Panc1 (cell line): ENCODE data around the gene TRIM29. TPM values are rescaled to one million over a fixed set of nuclear protein-coding genes. Genes with fewer than 3 reads are reported as not detected.

Experiments used
- ATAC-seq: fragments of 200-7000 bp; cut with Tn5 transposase; 2 replicates; pipeline ENCODE4 v1.9.1; 2020; ENCODE audit warnings: mild to moderate bottlenecking, moderate library complexity
- BruUV-seq: library from RNA; stranded (reverse); fragments of 400-500 nt; replicated peaks from 2 replicates; lab custom pipeline; 2021; lab: Mats Ljungman, UMichigan
- CTCF ChIA-PET: fragments of 300-600 bp; sonication (Branson Sonifier 250); formaldehyde crosslinking; loops from one replicate; lab custom pipeline; 2022; ENCODE audit warnings: antibody characterized with exemption; lab: Charles Lee
- POLR2A ChIA-PET: fragments of 300-600 bp; sonication (Branson Sonifier 250); formaldehyde crosslinking; loops from one replicate; lab custom pipeline; 2022; ENCODE audit warnings: antibody characterized with exemption; lab: Charles Lee
- DNase-seq: peaks from one replicate; pipeline ENCODE4 v3.0.0-alpha.2; 2010; ENCODE audit warnings: low read depth, low spot score
- H3K27ac ChIP-seq: 2 replicates; pipeline ENCODE4 v1.5.1; 2011; ENCODE audit warnings: mild to moderate bottlenecking, low read length, inconsistent platforms
- H3K27me3 ChIP-seq: fragments of 200-500 bp; sonication (Bioruptor generic); 2 replicates; pipeline ENCODE4 v1.6.0; 2014; ENCODE audit warnings: low read length, inconsistent platforms; ENCODE audit not compliant: control insufficient read depth, insufficient read depth
- H3K36me3 ChIP-seq: fragments of 200-500 bp; sonication (Bioruptor generic); 2 replicates; pipeline ENCODE4 v1.5.1; 2014; ENCODE audit warnings: inconsistent platforms, mild to moderate bottlenecking, low read length, moderate library complexity; ENCODE audit not compliant: control insufficient read depth, insufficient read depth
- H3K4me1 ChIP-seq: 2 replicates; pipeline ENCODE4 v1.5.1; 2011; ENCODE audit warnings: inconsistent platforms, mild to moderate bottlenecking, low read length, moderate library complexity; ENCODE audit not compliant: control insufficient read depth, insufficient read depth
- H3K4me3 ChIP-seq, 2 experiments: 2 replicates each; pipeline ENCODE4 v1.5.1; 2011 to 2012; ENCODE audit warnings: low read depth in 2 of 2, low read length in 2 of 2, mild to moderate bottlenecking in 2 of 2, inconsistent platforms in 1 of 2, moderate library complexity in 1 of 2
- H3K9me3 ChIP-seq: fragments of 200-500 bp; sonication (Bioruptor generic); 2 replicates; pipeline ENCODE4 v1.5.1; 2014; ENCODE audit warnings: low read depth, mild to moderate bottlenecking, inconsistent platforms, low read length, moderate library complexity; ENCODE audit not compliant: control insufficient read depth, insufficient read depth
- CTCF ChIP-seq: fragments of 450-650 bp; IDR thresholded peaks from 2 replicates; pipeline ENCODE4 v1.5.1; 2017; ENCODE audit warnings: mild to moderate bottlenecking
- POLR2AphosphoS5 ChIP-seq: IDR thresholded peaks from 2 replicates; pipeline ENCODE4 v1.6.1; 2012; ENCODE audit warnings: mild to moderate bottlenecking, low read depth, low read length, moderate library complexity
- REST ChIP-seq, 2 experiments: IDR thresholded peaks; 2 replicates each; pipeline ENCODE4 v1.6.1; 2011 to 2012; ENCODE audit warnings: low read depth in 2 of 2, control low read depth in 1 of 2, low read length in 1 of 2, mild to moderate bottlenecking in 1 of 2, moderate library complexity in 1 of 2; ENCODE audit not compliant: insufficient read depth in 1 of 2
- SIN3A ChIP-seq: IDR thresholded peaks from 2 replicates; pipeline ENCODE4 v1.6.1; 2012; ENCODE audit warnings: low read depth, mild to moderate bottlenecking, low read length, moderate library complexity, borderline replicate concordance; ENCODE audit not compliant: insufficient read depth
- TCF7L2 ChIP-seq: IDR thresholded peaks from 2 replicates; pipeline ENCODE4 v1.6.1; 2011; ENCODE audit warnings: mild to moderate bottlenecking, low read depth, low read length, inconsistent platforms
- in situ Hi-C: cut with HindIII; loops from 2 replicates; pipeline ENCODE4 v1.10.0; 2016; ENCODE audit warnings: low sequenced_read_pairs, low pct_unique_long_range_greater_than_20kb
- intact Hi-C: fragments of 100-400 bp; cut with micrococcal nuclease; formaldehyde crosslinking; loops from one replicate; pipeline ENCODE4 v1.10.0; 2022; ENCODE audit not compliant: unreplicated experiment
- total RNA-seq: library from RNA; stranded (reverse); gene quantifications from one replicate; pipeline ENCODE4 v1.2.1, GENCODE V29; 2021; ENCODE audit not compliant: unreplicated experiment

TRIM29 gene
- total RNA-seq, 1 experiment from 2014 or later, result 0.64 TPM

- no peak for TF ChIP-seq POLR2AphosphoS5
- no peak for TF ChIP-seq REST (IDR thresholded peaks at IDR 0.05; ENCODE audit: insufficient read depth in 1 of 2, low read depth in 2 of 2, low read length in 1 of 2)
- TF ChIP-seq SIN3A, result no peak
- TF ChIP-seq CTCF, result no peak
- no peak for TF ChIP-seq TCF7L2
- Histone ChIP-seq H3K9me3 (no peaks in the 10 kb centered on the region), H3K4me1 (no peaks in the 10 kb centered on the region), H3K4me3 (no peak overlapping the region), H3K27ac (no peak overlapping the region), H3K36me3 (no peaks in the 10 kb centered on the region), H3K27me3 (peaks cover 30% of the 10 kb centered on the region)
- no TSS peak for BruUV-seq
- intact Hi-C loops (no loop called here), in situ Hi-C loops (no loop called here)
- ChIA-PET CTCF (no interaction called here), POLR2A (no interaction called here)
- DNase-seq (no peak), ATAC-seq (no peak)
Observed at GRCh38 chr11:120141768-120142423, 4.0 kb upstream of the TRIM29 start.

- Histone ChIP-seq H3K27ac (no peak overlapping the region), H3K36me3 (no peaks in the 10 kb centered on the region), H3K4me1 (no peaks in the 10 kb centered on the region), H3K27me3 (peaks cover 30% of the 10 kb centered on the region), H3K9me3 (no peaks in the 10 kb centered on the region), H3K4me3 (no peak overlapping the region)
- intact Hi-C loops, result no loop called here
- in situ Hi-C loops, result no loop called here
- ChIA-PET POLR2A (no interaction called here), CTCF (no interaction called here)
- no TSS peak for BruUV-seq
- ATAC-seq (no peak), DNase-seq (no peak)
- TF ChIP-seq SIN3A (no peak), REST (IDR thresholded peaks at IDR 0.05; ENCODE audit: insufficient read depth in 1 of 2, low read depth in 2 of 2, low read length in 1 of 2) (no peak), CTCF (no peak), POLR2AphosphoS5 (no peak), TCF7L2 (no peak)
Observed at GRCh38 chr11:120141113-120141767, 3.3 kb upstream of the TRIM29 start.
